Smooth muscle cell (in vitro differentiated cells): Measurements from ENCODE around the gene ATP5ME. TPM values are rescaled to one million over a fixed set of nuclear protein-coding genes. Genes with fewer than 3 reads are reported as not detected.

Source experiments
- DNase-seq: peaks from one replicate; lab custom pipeline; 2025; ENCODE audit not compliant: unreplicated experiment; lab: John Stamatoyannopoulos, UW
- H2AFZ ChIP-seq: fragments of 200-600 bp; sonication (generic); 2 replicates; pipeline ENCODE4 v1.6.0; 2016; ENCODE audit warnings: antibody characterized with exemption, low read depth, mild to moderate bottlenecking
- H3F3A ChIP-seq: fragments of 200-600 bp; sonication (generic); 2 replicates; pipeline ENCODE4 v1.6.0; 2017; ENCODE audit warnings: antibody characterized with exemption, low read depth
- H3K27ac ChIP-seq: fragments of 200-600 bp; sonication (generic); 2 replicates; pipeline ENCODE4 v1.5.1; 2016; ENCODE audit warnings: low read depth, mild to moderate bottlenecking
- H3K27me3 ChIP-seq: fragments of 200-600 bp; sonication (generic); 2 replicates; pipeline ENCODE4 v1.6.1; 2016; ENCODE audit warnings: low read depth, mild to moderate bottlenecking
- H3K36me3 ChIP-seq: fragments of 200-600 bp; sonication (generic); 2 replicates; pipeline ENCODE4 v1.5.1; 2016; ENCODE audit warnings: low read depth
- H3K4me1 ChIP-seq: fragments of 200-600 bp; sonication (generic); 2 replicates; pipeline ENCODE4 v1.5.1; 2016; ENCODE audit warnings: low read depth
- H3K4me2 ChIP-seq: fragments of 200-600 bp; sonication (generic); 2 replicates; pipeline ENCODE4 v1.6.0; 2016; ENCODE audit warnings: mild to moderate bottlenecking
- H3K4me3 ChIP-seq: fragments of 200-600 bp; sonication (generic); 2 replicates; pipeline ENCODE4 v1.5.1; 2016; ENCODE audit warnings: mild to moderate bottlenecking
- H3K79me2 ChIP-seq: fragments of 200-600 bp; sonication (generic); 2 replicates; pipeline ENCODE4 v1.6.0; 2016; ENCODE audit warnings: low read depth, mild to moderate bottlenecking
- H3K9ac ChIP-seq: fragments of 200-600 bp; sonication (generic); 2 replicates; pipeline ENCODE4 v1.6.0; 2016; ENCODE audit warnings: low read depth
- H3K9me3 ChIP-seq: fragments of 200-600 bp; sonication (generic); replicated peaks from 2 replicates; pipeline ENCODE4 v1.5.1; 2016; ENCODE audit warnings: low read depth
- H4K20me1 ChIP-seq: fragments of 200-600 bp; sonication (generic); 2 replicates; pipeline ENCODE4 v1.6.0; 2016; ENCODE audit warnings: low read depth
- WGBS: methylation state at CpG from one replicate; pipeline ENCODE4 v1.1.7; 2016; ENCODE audit warnings: low lambda C conversion rate; 5-methylcytosine and 5-hydroxymethylcytosine counted together
- polyA plus RNA-seq: library from polyadenylated mRNA; unstranded; fragments of >200 nt; fragmentation: Nextera tagmentation; extraction: Ambion mirVana; gene quantifications from 2 replicates; pipeline ENCODE4 v1.2.1, GENCODE V29; 2016
- total RNA-seq: library from RNA; depleted of rRNA; stranded (reverse); fragments of >200 nt; gene quantifications from 2 replicates; pipeline ENCODE4 v1.2.3, GENCODE V29; 2014
- TF ChIP-seq, protein P1 (sequence below): fragments of 200-600 bp; sonication (generic); IDR thresholded peaks from 2 replicates; pipeline ENCODE4 v1.5.1; 2017; ENCODE audit warnings: borderline replicate concordance, mild to moderate bottlenecking, antibody characterized with exemption; ENCODE audit not compliant: insufficient read depth, poor library complexity, severe bottlenecking

The ATP5ME gene
- total RNA-seq = 95.4 and 152 TPM in 2 replicates
- polyA plus RNA-seq = 699 and 733 TPM in 2 replicates

- H3K36me3 ChIP-seq = no peaks in the 10 kb centered on the region
- 3% methylated on average over 79 of the region's 84 CpGs for WGBS
- DNase-seq = peak; percentile 94
- peak within 1 kb of the TSS; percentile 35 for H2AFZ ChIP-seq
- H4K20me1 ChIP-seq = no peaks in the 10 kb centered on the region
- H3K79me2 ChIP-seq = peaks cover 19% of the 10 kb centered on the region
- no peaks in the 10 kb centered on the region for H3K9me3 ChIP-seq
- peak within 1 kb of the TSS; percentile 94 for H3K27ac ChIP-seq
- H3K4me1 ChIP-seq = peaks cover 15% of the 10 kb centered on the region
- H3K4me2 ChIP-seq = peak within 1 kb of the TSS; percentile 97
- TF ChIP-seq, protein P1, sequence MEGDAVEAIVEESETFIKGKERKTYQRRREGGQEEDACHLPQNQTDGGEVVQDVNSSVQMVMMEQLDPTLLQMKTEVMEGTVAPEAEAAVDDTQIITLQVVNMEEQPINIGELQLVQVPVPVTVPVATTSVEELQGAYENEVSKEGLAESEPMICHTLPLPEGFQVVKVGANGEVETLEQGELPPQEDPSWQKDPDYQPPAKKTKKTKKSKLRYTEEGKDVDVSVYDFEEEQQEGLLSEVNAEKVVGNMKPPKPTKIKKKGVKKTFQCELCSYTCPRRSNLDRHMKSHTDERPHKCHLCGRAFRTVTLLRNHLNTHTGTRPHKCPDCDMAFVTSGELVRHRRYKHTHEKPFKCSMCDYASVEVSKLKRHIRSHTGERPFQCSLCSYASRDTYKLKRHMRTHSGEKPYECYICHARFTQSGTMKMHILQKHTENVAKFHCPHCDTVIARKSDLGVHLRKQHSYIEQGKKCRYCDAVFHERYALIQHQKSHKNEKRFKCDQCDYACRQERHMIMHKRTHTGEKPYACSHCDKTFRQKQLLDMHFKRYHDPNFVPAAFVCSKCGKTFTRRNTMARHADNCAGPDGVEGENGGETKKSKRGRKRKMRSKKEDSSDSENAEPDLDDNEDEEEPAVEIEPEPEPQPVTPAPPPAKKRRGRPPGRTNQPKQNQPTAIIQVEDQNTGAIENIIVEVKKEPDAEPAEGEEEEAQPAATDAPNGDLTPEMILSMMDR = peak; percentile 95
- H3K9ac ChIP-seq = peak within 1 kb of the TSS; percentile 99
- H3K27me3 ChIP-seq = no peaks in the 10 kb centered on the region
- H3F3A ChIP-seq = no peaks in the 10 kb centered on the region
- H3K4me3 ChIP-seq = peak within 1 kb of the TSS; percentile 87
Observed at GRCh38 chr4:674172-675035, at the start of gene ATP5ME, which contains the start of gene MYL5. Gene ATP5ME, minus strand, starts transcription at chr4:674276. Its CDS starts 29 bp downstream, at chr4:674247. Gene MYL5, plus strand, starts transcription at chr4:674542. Its CDS starts 3,485 bp downstream, at chr4:678027.

DNA sequence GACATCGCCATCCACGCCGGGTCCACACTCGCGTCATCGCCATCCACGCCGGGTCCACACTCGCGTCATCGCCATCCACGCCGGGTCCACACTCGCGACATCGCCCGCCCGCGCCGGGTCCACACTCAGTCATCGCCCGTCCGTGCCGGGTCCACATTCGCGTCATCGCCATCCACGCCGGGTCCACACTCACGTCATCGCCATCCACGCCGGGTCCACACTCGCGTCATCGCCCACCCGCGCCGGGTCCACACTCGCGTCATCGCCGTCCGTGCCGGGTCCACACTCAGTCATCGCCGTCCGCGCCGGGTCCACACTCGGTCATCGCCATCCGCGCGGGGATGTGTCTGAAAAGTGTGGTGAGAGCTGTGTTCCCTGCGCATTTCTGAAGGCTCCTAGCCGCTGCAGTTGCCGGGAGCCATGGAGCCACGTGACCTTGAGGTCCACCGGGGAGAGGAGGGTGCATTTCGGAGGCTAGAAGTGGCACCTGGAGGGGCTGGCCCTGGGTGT is 48.8 kb upstream of the ATP5ME start:
- H3K4me2 ChIP-seq = no peak overlapping the region
- no peaks in the 10 kb centered on the region for H3F3A ChIP-seq
- no peak overlapping the region for H3K9ac ChIP-seq
- H3K36me3 ChIP-seq = no peaks in the 10 kb centered on the region
- H3K9me3 ChIP-seq = no peaks in the 10 kb centered on the region
- no peak for DNase-seq
- TF ChIP-seq, protein P1 = no peak
- H4K20me1 ChIP-seq = peaks cover 96% of the 10 kb centered on the region
- 99% methylated on average over 61 of the region's 61 CpGs for WGBS
- no peaks in the 10 kb centered on the region for H3K4me1 ChIP-seq
- no peak overlapping the region for H3K4me3 ChIP-seq
- no peaks in the 10 kb centered on the region for H3K27me3 ChIP-seq
- no peak overlapping the region for H3K27ac ChIP-seq
- H3K79me2 ChIP-seq = peaks cover 96% of the 10 kb centered on the region
- H2AFZ ChIP-seq = no peak overlapping the region

GRCh38 chr4:722169-722725 is 48.2 kb upstream of the ATP5ME start:
- H4K20me1 ChIP-seq = peaks cover 96% of the 10 kb centered on the region
- 92% methylated on average over 21 of the region's 47 CpGs for WGBS

More at GRCh38 chr4:722169-722725, 48.2 kb upstream of the ATP5ME start:
- H3K9ac ChIP-seq = no peak overlapping the region
- no peak overlapping the region for H2AFZ ChIP-seq
- no peaks in the 10 kb centered on the region for H3K36me3 ChIP-seq
- no peaks in the 10 kb centered on the region for H3K4me1 ChIP-seq
- no peak overlapping the region for H3K4me2 ChIP-seq
- DNase-seq = no peak
- H3K79me2 ChIP-seq = peaks cover 96% of the 10 kb centered on the region
- TF ChIP-seq, protein P1 = no peak
- H3K27ac ChIP-seq = no peak overlapping the region
- no peaks in the 10 kb centered on the region for H3F3A ChIP-seq
- no peak overlapping the region for H3K4me3 ChIP-seq
- no peaks in the 10 kb centered on the region for H3K9me3 ChIP-seq
- H3K27me3 ChIP-seq = no peaks in the 10 kb centered on the region
